ENCODE measurements around the gene FBXL7.

DNA sequence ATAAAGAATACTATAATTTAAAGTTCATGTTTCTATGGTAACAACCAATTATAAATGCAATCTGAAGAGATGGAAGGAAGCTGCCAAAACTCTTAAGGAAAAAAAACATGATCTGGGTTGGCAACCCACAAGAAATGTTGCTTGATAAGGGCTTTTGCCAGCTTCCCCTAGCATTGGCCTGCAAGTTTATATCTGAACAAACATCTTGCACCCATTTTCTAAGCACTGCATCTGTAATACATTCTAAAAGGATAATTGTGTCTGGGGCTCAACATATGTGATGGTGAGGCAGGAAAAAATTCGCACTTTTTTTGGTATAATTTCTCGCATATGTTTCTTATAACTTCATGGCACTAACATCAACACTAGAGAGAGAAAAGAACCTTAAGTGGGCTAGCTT, 276.4 kb downstream of the FBXL7 start:
- TF ChIP-seq, protein P1, sequence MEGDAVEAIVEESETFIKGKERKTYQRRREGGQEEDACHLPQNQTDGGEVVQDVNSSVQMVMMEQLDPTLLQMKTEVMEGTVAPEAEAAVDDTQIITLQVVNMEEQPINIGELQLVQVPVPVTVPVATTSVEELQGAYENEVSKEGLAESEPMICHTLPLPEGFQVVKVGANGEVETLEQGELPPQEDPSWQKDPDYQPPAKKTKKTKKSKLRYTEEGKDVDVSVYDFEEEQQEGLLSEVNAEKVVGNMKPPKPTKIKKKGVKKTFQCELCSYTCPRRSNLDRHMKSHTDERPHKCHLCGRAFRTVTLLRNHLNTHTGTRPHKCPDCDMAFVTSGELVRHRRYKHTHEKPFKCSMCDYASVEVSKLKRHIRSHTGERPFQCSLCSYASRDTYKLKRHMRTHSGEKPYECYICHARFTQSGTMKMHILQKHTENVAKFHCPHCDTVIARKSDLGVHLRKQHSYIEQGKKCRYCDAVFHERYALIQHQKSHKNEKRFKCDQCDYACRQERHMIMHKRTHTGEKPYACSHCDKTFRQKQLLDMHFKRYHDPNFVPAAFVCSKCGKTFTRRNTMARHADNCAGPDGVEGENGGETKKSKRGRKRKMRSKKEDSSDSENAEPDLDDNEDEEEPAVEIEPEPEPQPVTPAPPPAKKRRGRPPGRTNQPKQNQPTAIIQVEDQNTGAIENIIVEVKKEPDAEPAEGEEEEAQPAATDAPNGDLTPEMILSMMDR (conservative IDR thresholded peaks at IDR 0.05; ENCODE audit: low read depth in 2 of 2), result no peak
- no peak for TF ChIP-seq JUNB (IDR thresholded peaks at IDR 0.05; ENCODE audit: unreplicated experiment)
